ENCODE measurements around the gene CDK5RAP3. TPM values are rescaled to one million over a fixed set of nuclear protein-coding genes. Genes with fewer than 3 reads are reported as not detected.
"Not testable (repeated sequence)": the region's sequence is repeated elsewhere in the genome, so short reads cannot be mapped to it uniquely, and the experiment has no call there.

Gene CDK5RAP3
- polyA plus RNA-seq, 1 donor from 2014 or later: 343 TPM

GRCh38 chr17:47999582-47999981, 28.7 kb downstream of the CDK5RAP3 start:
- no peaks in the 10 kb centered on the region for H4K20me1 ChIP-seq (ENCODE audit: insufficient read depth)
- no peak overlapping the region for H3K4me3 ChIP-seq (ENCODE audit: low read length)
- no peak overlapping the region for H2AFZ ChIP-seq (ENCODE audit: low read depth, low read length)
- H3K27ac ChIP-seq (ENCODE audit: low read length): no peak overlapping the region
- no peaks in the 10 kb centered on the region for H3K9me3 ChIP-seq (ENCODE audit: low read length)
- no peaks in the 10 kb centered on the region for H3K79me2 ChIP-seq (replicated peaks; ENCODE audit: insufficient read depth, low read length)
- TF ChIP-seq SMC3 (conservative IDR thresholded peaks at IDR 0.05; ENCODE audit: poor library complexity) (no peak), REST (IDR thresholded peaks at IDR 0.05; ENCODE audit: borderline replicate concordance) (no peak), EZH2 (IDR thresholded peaks at IDR 0.05; ENCODE audit: borderline replicate concordance, insufficient read depth, low read length, poor library complexity, severe bottlenecking) (no peak), EP300 (conservative IDR thresholded peaks at IDR 0.05; ENCODE audit: poor library complexity, severe bottlenecking) (no peak), TAF1 (IDR thresholded peaks at IDR 0.05; ENCODE audit: low read depth) (no peak)
- H3K4me2 ChIP-seq (ENCODE audit: low read length): no peak overlapping the region
- no peaks in the 10 kb centered on the region for H3K36me3 ChIP-seq (ENCODE audit: insufficient read depth, low read length)
- no peak overlapping the region for H3K9ac ChIP-seq (ENCODE audit: low read length)
- peaks cover 8% of the 10 kb centered on the region for H3F3A ChIP-seq (ENCODE audit: insufficient read depth, low read length, poor library complexity, severe bottlenecking)
- no peaks in the 10 kb centered on the region for H3K9me2 ChIP-seq (ENCODE audit: insufficient read depth, low read length)
- no peaks in the 10 kb centered on the region for H3K27me3 ChIP-seq (ENCODE audit: insufficient read depth, low read depth, low read length)

- H3F3A ChIP-seq (ENCODE audit: insufficient read depth, low read length, poor library complexity, severe bottlenecking): peaks cover 8% of the 10 kb centered on the region
- H2AFZ ChIP-seq (ENCODE audit: low read depth, low read length): no peak overlapping the region
- no peak overlapping the region for H3K27ac ChIP-seq (ENCODE audit: low read length)
- H3K9me3 ChIP-seq (ENCODE audit: low read length): no peaks in the 10 kb centered on the region
- H3K79me2 ChIP-seq (replicated peaks; ENCODE audit: insufficient read depth, low read length): no peaks in the 10 kb centered on the region
- no peaks in the 10 kb centered on the region for H3K9me2 ChIP-seq (ENCODE audit: insufficient read depth, low read length)
- no peaks in the 10 kb centered on the region for H3K27me3 ChIP-seq (ENCODE audit: insufficient read depth, low read depth, low read length)
- no peaks in the 10 kb centered on the region for H4K20me1 ChIP-seq (ENCODE audit: insufficient read depth)
- H3K4me2 ChIP-seq (ENCODE audit: low read length): no peak overlapping the region
- no peak overlapping the region for H3K4me3 ChIP-seq (ENCODE audit: low read length)
- H3K9ac ChIP-seq (ENCODE audit: low read length): no peak overlapping the region
- H3K36me3 ChIP-seq (ENCODE audit: insufficient read depth, low read length): no peaks in the 10 kb centered on the region
- no peak for TF ChIP-seq TAF1 (IDR thresholded peaks at IDR 0.05; ENCODE audit: low read depth)
- TF ChIP-seq EP300 (conservative IDR thresholded peaks at IDR 0.05; ENCODE audit: poor library complexity, severe bottlenecking): no peak
Observed at GRCh38 chr17:48001197-48001596, 30.3 kb downstream of the CDK5RAP3 start.

GRCh38 chr17:48001657-48002056, 30.7 kb downstream of the CDK5RAP3 start:
- H3K79me2 ChIP-seq (replicated peaks; ENCODE audit: insufficient read depth, low read length); H3K9me3 ChIP-seq (ENCODE audit: low read length); H3K27me3 ChIP-seq (ENCODE audit: insufficient read depth, low read depth, low read length); H3F3A ChIP-seq (ENCODE audit: insufficient read depth, low read length, poor library complexity, severe bottlenecking); H4K20me1 ChIP-seq (ENCODE audit: insufficient read depth); H2AFZ ChIP-seq (ENCODE audit: low read depth, low read length); H3K36me3 ChIP-seq (ENCODE audit: insufficient read depth, low read length); H3K27ac ChIP-seq (ENCODE audit: low read length); H3K4me3 ChIP-seq (ENCODE audit: low read length); H3K4me2 ChIP-seq (ENCODE audit: low read length); H3K9me2 ChIP-seq (ENCODE audit: insufficient read depth, low read length); H3K9ac ChIP-seq (ENCODE audit: low read length): not testable (repeated sequence)
